ENCODE results near the gene AMBRA1.

AMBRA1 gene

GRCh38 chr11:46564459-46564858 is 29.4 kb downstream of the AMBRA1 start:
- DNase-seq, result no peak

- no peak for DNase-seq
Measured at GRCh38 chr11:46562527-46562926, 31.3 kb downstream of the AMBRA1 start.

- no peak for DNase-seq
Measured at GRCh38 chr11:46560300-46560991, 33.4 kb downstream of the AMBRA1 start.

GRCh38 chr11:46559815-46560214 is 34.0 kb downstream of the AMBRA1 start:
- no peak for DNase-seq

- no peak for DNase-seq
Measured at GRCh38 chr11:46557684-46558151, 36.1 kb downstream of the AMBRA1 start.

- no peak for DNase-seq
Measured at GRCh38 chr11:46555267-46556054, 38.4 kb downstream of the AMBRA1 start.

GRCh38 chr11:46554213-46555147 is 39.3 kb downstream of the AMBRA1 start:
- DNase-seq, result no peak

- no peak for DNase-seq
Measured at GRCh38 chr11:46553814-46554212, 40.0 kb downstream of the AMBRA1 start.

- no peak for DNase-seq
Measured at GRCh38 chr11:46551261-46551660, 42.6 kb downstream of the AMBRA1 start.

- no peak for DNase-seq
Measured at GRCh38 chr11:46547579-46547978, 46.2 kb downstream of the AMBRA1 start.

- no peak for DNase-seq
Measured at GRCh38 chr11:46543564-46543963, 50.3 kb downstream of the AMBRA1 start.

- DNase-seq, result no peak
Measured at GRCh38 chr11:46541593-46542371, 52.0 kb downstream of the AMBRA1 start.

- no peak for DNase-seq
Measured at GRCh38 chr11:46540807-46541206, 53.0 kb downstream of the AMBRA1 start.

- DNase-seq, result peak; percentile 43
Measured at GRCh38 chr11:46537537-46538295, 56.1 kb downstream of the AMBRA1 start.

GRCh38 chr11:46537121-46537520 is 56.7 kb downstream of the AMBRA1 start:
- DNase-seq, result no peak

- no peak for DNase-seq
Measured at GRCh38 chr11:46535688-46536087, 58.1 kb downstream of the AMBRA1 start.

- no peak for DNase-seq
Measured at GRCh38 chr11:46534711-46535110, 59.1 kb downstream of the AMBRA1 start.

GRCh38 chr11:46533396-46534100 is 60.3 kb downstream of the AMBRA1 start:
- no peak for DNase-seq

- DNase-seq, result no peak
Measured at GRCh38 chr11:46529928-46530574, 63.8 kb downstream of the AMBRA1 start.

All from activated T-cell treated with anti-CD3 and anti-CD28 coated beads for 4 hours (primary cell).